Breast epithelium (tissue), 3 donors: ENCODE measurements around the gene RBM4B.

Experiments used
- POLR2A ChIP-seq: fragments of 450-650 bp; IDR thresholded peaks from one replicate; pipeline ENCODE4 v1.6.1; 2016; ENCODE audit warnings: antibody characterized with exemption, mild to moderate bottlenecking, moderate library complexity
- TF ChIP-seq, protein P1 (sequence below), 3 donors: fragments of 450-650 bp; IDR thresholded peaks; one replicate each; pipeline ENCODE4 v1.5.1; 2016 to 2017; ENCODE audit warnings: antibody characterized with exemption in 3 of 3, mild to moderate bottlenecking in 3 of 3, moderate library complexity in 3 of 3

DNA sequence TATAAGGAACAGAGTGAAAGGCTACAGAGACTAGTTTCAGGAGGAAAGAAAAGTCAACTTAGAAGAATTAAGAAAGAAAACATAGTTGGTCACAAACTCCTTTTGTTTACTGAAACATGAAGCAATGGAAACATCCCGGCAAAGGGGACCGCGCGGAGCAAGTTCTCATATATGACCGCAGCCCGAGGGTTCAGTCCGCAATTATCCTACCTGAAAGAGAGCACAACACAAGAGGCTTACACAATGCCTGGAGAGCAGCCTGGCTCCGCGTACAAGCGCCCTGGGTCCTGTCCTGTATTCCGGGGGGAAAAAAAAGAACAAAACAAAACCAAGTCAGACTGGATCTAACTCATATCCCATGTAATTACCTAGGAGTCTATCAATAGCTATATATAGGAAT, 12.3 kb downstream of the RBM4B start:
- TF ChIP-seq, protein P1, sequence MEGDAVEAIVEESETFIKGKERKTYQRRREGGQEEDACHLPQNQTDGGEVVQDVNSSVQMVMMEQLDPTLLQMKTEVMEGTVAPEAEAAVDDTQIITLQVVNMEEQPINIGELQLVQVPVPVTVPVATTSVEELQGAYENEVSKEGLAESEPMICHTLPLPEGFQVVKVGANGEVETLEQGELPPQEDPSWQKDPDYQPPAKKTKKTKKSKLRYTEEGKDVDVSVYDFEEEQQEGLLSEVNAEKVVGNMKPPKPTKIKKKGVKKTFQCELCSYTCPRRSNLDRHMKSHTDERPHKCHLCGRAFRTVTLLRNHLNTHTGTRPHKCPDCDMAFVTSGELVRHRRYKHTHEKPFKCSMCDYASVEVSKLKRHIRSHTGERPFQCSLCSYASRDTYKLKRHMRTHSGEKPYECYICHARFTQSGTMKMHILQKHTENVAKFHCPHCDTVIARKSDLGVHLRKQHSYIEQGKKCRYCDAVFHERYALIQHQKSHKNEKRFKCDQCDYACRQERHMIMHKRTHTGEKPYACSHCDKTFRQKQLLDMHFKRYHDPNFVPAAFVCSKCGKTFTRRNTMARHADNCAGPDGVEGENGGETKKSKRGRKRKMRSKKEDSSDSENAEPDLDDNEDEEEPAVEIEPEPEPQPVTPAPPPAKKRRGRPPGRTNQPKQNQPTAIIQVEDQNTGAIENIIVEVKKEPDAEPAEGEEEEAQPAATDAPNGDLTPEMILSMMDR (IDR thresholded peaks at IDR 0.05), result no peak
- no peak for TF ChIP-seq POLR2A
